Epithelial cell of proximal tubule (primary cell): ENCODE results near the gene MUC13. TPM values are rescaled to one million over a fixed set of nuclear protein-coding genes. Genes with fewer than 3 reads are reported as not detected.

Experiments
- DNase-seq: peaks from one replicate; pipeline ENCODE4 v3.0.0-alpha.2; 2011; ENCODE audit warnings: low read depth
- H3K4me3 ChIP-seq: 2 replicates; pipeline ENCODE4 v1.5.1; 2011; ENCODE audit warnings: low read depth, mild to moderate bottlenecking, low read length
- CTCF ChIP-seq: conservative IDR thresholded peaks from 2 replicates; pipeline ENCODE4 v1.5.1; 2012; ENCODE audit warnings: low read depth, mild to moderate bottlenecking, low read length
- total RNA-seq: library from RNA; depleted of rRNA; stranded (reverse); fragments of >200 nt; gene quantifications from 2 replicates; pipeline ENCODE4 v1.2.3, GENCODE V29; 2015

Gene MUC13
- total RNA-seq, 1 donor from 2014 or later, result not detected

GRCh38 chr3:124924741-124925140, 9.8 kb downstream of the MUC13 start:
- DNase-seq, result no peak
- TF ChIP-seq CTCF, result no peak
- H3K4me3 ChIP-seq, result no peak overlapping the region

GRCh38 chr3:124923833-124924232, 10.7 kb downstream of the MUC13 start:
- H3K4me3 ChIP-seq, result no peak overlapping the region
- TF ChIP-seq CTCF, result peak; percentile 27
- DNase-seq, result no peak

- no peak for DNase-seq
- TF ChIP-seq CTCF, result no peak
Measured at GRCh38 chr3:124920718-124921117, 13.8 kb downstream of the MUC13 start.

GRCh38 chr3:124919756-124920155, 14.8 kb downstream of the MUC13 start:
- TF ChIP-seq CTCF, result no peak
- no peak for DNase-seq
- H3K4me3 ChIP-seq, result no peak overlapping the region

More at GRCh38 chr3:124920718-124921117, 13.8 kb downstream of the MUC13 start:
- H3K4me3 ChIP-seq, result no peak overlapping the region

GRCh38 chr3:124918524-124918923, 16.0 kb downstream of the MUC13 start:
- no peak for TF ChIP-seq CTCF
- H3K4me3 ChIP-seq, result no peak overlapping the region
- DNase-seq, result no peak

GRCh38 chr3:124916837-124917409, 17.6 kb downstream of the MUC13 start:
- no peak for TF ChIP-seq CTCF
- DNase-seq, result no peak
- H3K4me3 ChIP-seq, result no peak overlapping the region

GRCh38 chr3:124915254-124915653, 19.3 kb downstream of the MUC13 start:
- H3K4me3 ChIP-seq, result no peak overlapping the region
- TF ChIP-seq CTCF, result no peak
- DNase-seq, result no peak
